Measurements from ENCODE around the gene EMD. TPM values are rescaled to one million over a fixed set of nuclear protein-coding genes. Genes with fewer than 3 reads are reported as not detected.

The EMD gene
- total and polyA plus RNA-seq, 2 of the 13 experiments (the other 11 are each of a cell fraction or from before 2014, with no cell fraction given), result 14.5 to 14.9 TPM

- TF ChIP-seq ZMAT3 (CRISPR knock-in tag; conservative IDR thresholded peaks at IDR 0.05) (no peak), SRY (CRISPR knock-in tag; IDR thresholded peaks at IDR 0.05) (peak; percentile 32; the same call in 1 of the 2 replicates), ZBTB7B (CRISPR knock-in tag; IDR thresholded peaks at IDR 0.05) (peak; percentile 60), ZNF790 (CRISPR knock-in tag; IDR thresholded peaks at IDR 0.05; ENCODE audit: borderline replicate concordance) (0 out of 2 replicates have a peak, but pooled peaks have one; percentile 35), ELF1 (CRISPR knock-in tag; IDR thresholded peaks at IDR 0.05) (no peak), KMT2B (CRISPR knock-in tag; IDR thresholded peaks at IDR 0.05) (0 out of 2 replicates have a peak, but pooled peaks have one; percentile 9), HMGXB3 (CRISPR knock-in tag; IDR thresholded peaks at IDR 0.05; ENCODE audit: borderline replicate concordance) (no peak), ZC3H4 (CRISPR knock-in tag; IDR thresholded peaks at IDR 0.05; ENCODE audit: borderline replicate concordance) (peak; percentile 60; the same call in 1 of the 2 replicates), TFAP4 (IDR thresholded peaks at IDR 0.05; ENCODE audit: borderline replicate concordance, low read depth) (peak; percentile 49; the same call in 1 of the 2 replicates), ZNF564 (CRISPR knock-in tag; IDR thresholded peaks at IDR 0.05) (peak; percentile 9; the same call in 1 of the 2 replicates), ATF2 (CRISPR knock-in tag; IDR thresholded peaks at IDR 0.05) (no peak), MTA3 (CRISPR knock-in tag; IDR thresholded peaks at IDR 0.05) (no peak), NFKBIZ (CRISPR knock-in tag; IDR thresholded peaks at IDR 0.05) (no peak), REPIN1 (CRISPR knock-in tag; IDR thresholded peaks at IDR 0.05; ENCODE audit: borderline replicate concordance, low read depth) (no peak), RAD51 (IDR thresholded peaks at IDR 0.05; ENCODE audit: borderline replicate concordance) (no peak), MAFG (CRISPR knock-in tag; IDR thresholded peaks at IDR 0.05) (no peak), PHF8 (CRISPR knock-in tag; IDR thresholded peaks at IDR 0.05) (peak; percentile 41; the same call in 1 of the 2 replicates), KAT7 (CRISPR knock-in tag; IDR thresholded peaks at IDR 0.05; ENCODE audit: borderline replicate concordance) (no peak)
Observed at GRCh38 chrX:154396973-154397887, 18.1 kb downstream of the EMD start (continued).
